Stimulated activated CD8-positive, alpha-beta memory T cell treated with anti-CD3 and anti-CD28 coated beads, Interleukin-4, amount 100 ng/mL, for 24 hours (primary cell): Measurements from ENCODE around the gene KIF13A.
"Not testable (repeated sequence)": the region's sequence is repeated elsewhere in the genome, so short reads cannot be mapped to it uniquely, and the experiment has no call there.

Experiments used
- DNase-seq: peaks from one replicate; pipeline ENCODE4 v3.0.0-alpha.2; 2020; ENCODE audit warnings: low read depth

The KIF13A gene

DNA sequence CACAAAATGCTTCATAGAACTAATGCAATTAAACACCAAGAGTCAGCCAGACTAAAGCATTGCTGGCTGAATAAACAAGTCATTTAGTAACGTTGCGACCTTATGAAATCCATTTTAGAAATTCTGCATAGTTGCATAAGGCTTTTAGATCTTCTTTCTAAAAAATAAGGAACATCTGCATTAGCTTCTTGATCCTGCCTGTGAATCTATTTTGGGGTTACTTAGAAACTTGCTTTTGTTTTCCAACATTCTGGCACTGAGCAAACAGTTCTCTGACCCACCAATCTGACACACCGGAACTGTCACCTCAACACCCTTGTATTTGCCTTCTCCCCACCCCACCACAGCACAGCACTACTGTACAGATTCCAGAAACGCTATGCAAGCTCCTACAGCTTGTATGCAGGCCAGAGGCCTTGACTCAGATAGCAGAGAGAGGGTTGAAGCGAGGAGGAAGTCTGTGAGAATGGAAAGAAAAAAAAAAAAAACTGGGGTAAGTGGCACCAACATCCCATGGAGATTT lies 55.0 kb downstream of the KIF13A start:
- no peak for DNase-seq

GRCh38 chr6:17931227-17931626 lies 56.2 kb downstream of the KIF13A start:
- DNase-seq = no peak

DNA sequence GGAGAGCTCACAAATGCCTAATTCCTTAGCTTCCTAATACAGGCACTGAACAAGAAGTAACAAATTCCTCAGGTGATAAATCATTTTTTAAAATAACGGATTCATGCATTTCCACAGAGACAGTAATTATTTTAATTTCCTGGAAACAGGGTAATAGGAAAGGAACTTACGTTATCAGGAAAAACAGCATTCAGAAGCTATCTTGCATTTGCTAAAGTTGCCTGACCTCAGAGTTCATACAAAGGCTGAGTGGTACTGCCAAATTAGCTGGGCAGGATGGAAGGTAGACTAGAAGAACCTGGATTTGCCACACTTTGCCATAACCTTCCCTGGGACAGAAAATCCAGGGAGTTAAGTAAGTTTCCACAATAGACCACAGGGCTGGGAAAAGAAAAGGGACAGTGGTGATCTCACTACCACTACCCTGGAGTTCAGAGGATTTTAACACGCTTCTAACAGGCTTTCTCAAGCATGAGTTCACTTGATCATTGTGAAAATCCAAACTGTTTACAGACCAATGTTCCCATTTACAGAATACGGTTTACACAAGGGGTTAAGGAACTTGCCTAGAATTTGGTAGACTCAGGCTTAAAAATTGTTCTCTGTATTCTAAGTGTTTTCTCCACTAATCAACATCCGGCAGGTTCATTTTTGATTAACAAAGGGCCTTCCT lies 57.0 kb downstream of the KIF13A start:
- DNase-seq = no peak

GRCh38 chr6:17928514-17929430 lies 58.7 kb downstream of the KIF13A start:
- no peak for DNase-seq

DNA sequence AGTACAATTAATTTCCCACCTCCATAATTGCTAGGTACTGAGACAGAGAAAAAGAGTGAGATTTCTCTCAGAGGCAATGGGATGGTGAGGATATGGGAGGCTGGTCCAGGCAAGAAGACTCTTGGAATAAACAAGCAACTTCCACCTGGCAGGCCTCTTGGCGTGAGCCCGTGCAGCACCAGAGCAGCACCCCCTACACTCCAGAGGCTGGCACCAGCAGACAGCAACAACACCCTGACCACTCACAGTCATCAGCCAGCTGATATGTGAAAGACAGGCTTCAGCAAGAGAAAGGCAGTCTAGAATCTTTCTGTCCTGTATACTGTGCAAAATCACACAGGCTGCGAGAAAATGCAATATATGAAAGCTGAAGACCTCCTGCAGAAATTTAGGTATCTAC lies 59.7 kb downstream of the KIF13A start:
- DNase-seq = no peak

- no peak for DNase-seq
These were observed 64.0 kb downstream of the KIF13A start for GRCh38 chr6:17923401-17923863.

DNA sequence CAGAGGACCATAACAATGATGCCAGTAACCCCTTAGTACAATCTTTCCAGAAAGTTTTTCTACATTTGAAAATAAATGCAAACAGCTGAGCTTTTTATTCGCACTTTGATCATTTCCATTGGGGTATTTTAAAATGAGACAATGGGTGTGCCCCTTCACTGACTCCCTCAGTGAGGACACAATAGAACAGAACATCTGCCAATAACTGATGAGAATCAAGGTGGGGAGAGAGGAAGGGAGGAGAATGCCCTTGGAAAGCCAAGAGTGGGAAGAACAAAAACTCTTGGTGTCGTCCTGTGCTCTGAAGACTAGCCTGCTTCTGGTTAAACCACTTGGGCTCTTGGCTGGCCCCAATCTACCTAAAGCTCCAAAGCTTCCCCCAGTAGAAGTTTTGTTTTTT lies 66.0 kb downstream of the KIF13A start:
- DNase-seq = no peak

- DNase-seq = no peak
These were observed 67.9 kb downstream of the KIF13A start for GRCh38 chr6:17919496-17919895.

- no peak for DNase-seq
These were observed 69.3 kb downstream of the KIF13A start for GRCh38 chr6:17917837-17918763.

DNA sequence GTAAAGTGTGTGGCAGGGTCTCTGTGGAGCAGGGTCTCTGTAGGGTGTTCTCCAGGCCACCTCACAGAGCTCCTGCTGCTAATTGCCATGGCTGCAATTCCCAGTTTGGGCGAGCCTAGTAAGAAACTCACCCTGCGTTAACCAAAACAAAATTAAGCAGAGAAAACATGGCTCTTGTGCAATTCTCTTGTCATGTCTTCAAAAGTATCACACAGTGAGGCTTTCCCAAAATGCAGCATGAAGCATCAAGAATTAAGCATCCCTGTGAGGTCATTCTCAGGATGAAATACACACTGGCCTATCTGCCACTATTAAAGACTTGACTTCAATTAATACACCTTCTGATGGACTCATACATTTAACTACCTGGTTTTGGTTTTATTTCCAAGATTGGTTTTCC lies 72.8 kb downstream of the KIF13A start:
- DNase-seq = no peak

GRCh38 chr6:17912521-17912920 lies 74.9 kb downstream of the KIF13A start:
- DNase-seq = no peak

- not testable (repeated sequence) for DNase-seq
These were observed 75.8 kb downstream of the KIF13A start for GRCh38 chr6:17911656-17912055.

GRCh38 chr6:17910189-17910588 lies 77.2 kb downstream of the KIF13A start:
- DNase-seq = no peak

DNA sequence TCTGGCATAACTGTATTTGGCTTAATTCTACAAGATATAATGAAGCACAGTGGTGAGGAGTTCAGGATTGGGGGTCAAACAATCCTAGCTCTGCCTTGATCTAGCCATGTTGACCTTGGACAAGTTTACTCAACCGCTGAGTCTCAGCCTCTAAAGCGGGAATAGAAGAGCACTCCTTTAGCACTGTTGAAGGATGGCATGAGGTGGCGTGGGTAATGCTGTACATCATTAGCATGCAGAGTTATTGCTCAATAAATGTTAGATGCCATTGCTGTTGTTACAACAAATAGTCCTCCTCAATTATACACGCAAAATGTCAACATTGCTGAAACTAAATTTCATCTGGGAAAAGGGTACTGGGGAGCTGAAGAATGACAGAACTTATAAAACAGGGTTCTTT lies 78.6 kb downstream of the KIF13A start:
- no peak for DNase-seq

GRCh38 chr6:17907406-17908229 lies 79.8 kb downstream of the KIF13A start:
- DNase-seq = no peak

- no peak for DNase-seq
These were observed 81.5 kb downstream of the KIF13A start for GRCh38 chr6:17905611-17906592.

GRCh38 chr6:17904491-17905120 lies 82.8 kb downstream of the KIF13A start:
- DNase-seq = no peak

GRCh38 chr6:17902974-17903373 lies 84.5 kb downstream of the KIF13A start:
- DNase-seq = no peak

DNA sequence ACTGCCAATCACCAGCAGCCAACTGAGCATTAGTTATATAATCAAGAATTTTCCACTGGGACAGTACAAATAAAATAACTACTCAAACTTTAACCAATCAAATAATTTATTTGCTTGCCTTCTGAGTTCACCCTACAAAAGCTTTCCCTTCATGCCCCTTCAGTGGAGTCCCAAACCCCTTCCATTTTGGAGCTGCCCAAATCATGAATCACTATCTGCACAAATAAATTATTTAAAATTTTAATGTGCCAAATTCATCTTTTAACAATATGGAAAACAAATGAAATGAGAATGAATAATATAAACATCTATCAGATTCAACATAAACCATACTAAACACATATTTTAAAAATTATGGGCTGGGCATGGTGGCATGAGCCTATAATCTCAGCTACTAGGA lies 85.9 kb downstream of the KIF13A start:
- no peak for DNase-seq
